GM12878 (cell line): Measurements from ENCODE around the gene EHD4. TPM values are rescaled to one million over a fixed set of nuclear protein-coding genes. Genes with fewer than 3 reads are reported as not detected.

Experiments
- CREM ChIP-seq: IDR thresholded peaks from 2 replicates; pipeline ENCODE4 v1.6.1; 2014; ENCODE audit warnings: antibody characterized with exemption, low read depth
- EZH2 ChIP-seq: IDR thresholded peaks from 2 replicates; pipeline ENCODE4 v1.6.1; 2012; ENCODE audit warnings: low read depth, mild to moderate bottlenecking, control low read depth, inconsistent platforms, low read length, borderline replicate concordance; ENCODE audit not compliant: control insufficient read depth
- HDAC2 ChIP-seq: fragments of 200-600 bp; sonication (generic); IDR thresholded peaks from 2 replicates; pipeline ENCODE4 v1.6.1; 2017
- KLF5 ChIP-seq: fragments of 450-650 bp; IDR thresholded peaks from 2 replicates; pipeline ENCODE4 v1.6.1; 2014; ENCODE audit warnings: mild to moderate bottlenecking; ENCODE audit not compliant: partially characterized antibody
- LARP7 ChIP-seq: fragments of 450-650 bp; IDR thresholded peaks from 2 replicates; pipeline ENCODE4 v1.6.1; 2017; ENCODE audit warnings: mild to moderate bottlenecking
- MYC ChIP-seq: IDR thresholded peaks from 2 replicates; pipeline ENCODE4 v1.6.1; 2011; ENCODE audit warnings: mild to moderate bottlenecking, low read length, moderate library complexity, inconsistent platforms; ENCODE audit not compliant: insufficient read depth, insufficient replicate concordance, insufficient read length, severe bottlenecking
- NFXL1 ChIP-seq: fragments of 450-650 bp; IDR thresholded peaks from 2 replicates; pipeline ENCODE4 v1.6.1; 2017; ENCODE audit warnings: antibody characterized with exemption, mild to moderate bottlenecking, borderline replicate concordance
- NR2F1 ChIP-seq: fragments of 450-650 bp; conservative IDR thresholded peaks from 2 replicates; pipeline ENCODE4 v1.6.1; 2017; ENCODE audit warnings: mild to moderate bottlenecking
- RUNX3 ChIP-seq: IDR thresholded peaks from 2 replicates; pipeline ENCODE4 v1.6.1; 2012; ENCODE audit warnings: low read length, inconsistent platforms
- SREBF1 ChIP-seq: IDR thresholded peaks from 2 replicates; pipeline ENCODE4 v1.6.1; 2012; ENCODE audit warnings: mild to moderate bottlenecking, low read length
- WRNIP1 ChIP-seq: IDR thresholded peaks from 2 replicates; pipeline ENCODE4 v1.6.1; 2011; ENCODE audit warnings: low read depth, low read length, improper control_type of control experiment, borderline replicate concordance
- YBX1 ChIP-seq: fragments of 450-650 bp; IDR thresholded peaks from 2 replicates; pipeline ENCODE4 v1.6.1; 2016; ENCODE audit warnings: antibody characterized with exemption
- YY1 ChIP-seq: IDR thresholded peaks from 2 replicates; pipeline ENCODE4 v1.6.1; 2011; ENCODE audit warnings: low read depth, mild to moderate bottlenecking, low read length
- ZNF207 ChIP-seq: fragments of 450-650 bp; IDR thresholded peaks from 2 replicates; pipeline ENCODE4 v1.6.1; 2014; ENCODE audit warnings: antibody characterized with exemption, mild to moderate bottlenecking, borderline replicate concordance
- polyA plus RNA-seq, 11 experiments: library from polyadenylated mRNA; depleted of rRNA in 4 of 11; unstranded in 6 of 11; stranded (reverse) in 5 of 11; fragments of >200 nt; fragmentation: Nextera tagmentation in 4 of 11; fragmentation: Illumina TruSeq in 1 of 11; extraction: Ambion mirVana in 4 of 11; extraction: Trizol in 1 of 11; gene quantifications; 1 replicate in 1 of 11; 2 replicates in 10 of 11; pipeline versions ENCODE4 v1.2.1 to v1.2.3, GENCODE V29; 2011 to 2016; ENCODE audit warnings: inconsistent platforms in 2 of 11, missing spikeins in 2 of 11, low read depth in 1 of 11
- total RNA-seq, 4 experiments: library from RNA; depleted of rRNA in 3 of 4; stranded (reverse); fragments of >200 nt in 3 of 4; fragmentation: Illumina TruSeq in 1 of 4; extraction: Trizol in 1 of 4; gene quantifications; 2 replicates each; pipeline versions ENCODE4 v1.2.1 to v1.2.3, GENCODE V29; 2013 to 2021
- TF ChIP-seq, protein P1 (sequence below): IDR thresholded peaks from 2 replicates; pipeline ENCODE4 v1.6.1; 2012; ENCODE audit warnings: improper control_type of control experiment, low read depth, low read length; ENCODE audit not compliant: insufficient replicate concordance
- TF ChIP-seq, protein P2 (sequence below): fragments of 450-650 bp; conservative IDR thresholded peaks from 2 replicates; pipeline ENCODE4 v1.6.1; 2017; ENCODE audit warnings: mild to moderate bottlenecking, moderate library complexity
- TF ChIP-seq, protein P3 (sequence below): fragments of 450-650 bp; IDR thresholded peaks from 2 replicates; pipeline ENCODE4 v1.6.1; 2017; ENCODE audit warnings: mild to moderate bottlenecking
- TF ChIP-seq, protein P4 (sequence below): fragments of 450-650 bp; formaldehyde crosslinking; IDR thresholded peaks from 2 replicates; pipeline ENCODE4 v1.4.0; 2022; ENCODE audit warnings: mild to moderate bottlenecking, moderate library complexity

EHD4 gene
- total and polyA plus RNA-seq, 10 of the 15 experiments (the other 5 are each of a cell fraction or from before 2014, with no cell fraction given) = 4.2 to 62.9 (median 44.7) TPM

DNA sequence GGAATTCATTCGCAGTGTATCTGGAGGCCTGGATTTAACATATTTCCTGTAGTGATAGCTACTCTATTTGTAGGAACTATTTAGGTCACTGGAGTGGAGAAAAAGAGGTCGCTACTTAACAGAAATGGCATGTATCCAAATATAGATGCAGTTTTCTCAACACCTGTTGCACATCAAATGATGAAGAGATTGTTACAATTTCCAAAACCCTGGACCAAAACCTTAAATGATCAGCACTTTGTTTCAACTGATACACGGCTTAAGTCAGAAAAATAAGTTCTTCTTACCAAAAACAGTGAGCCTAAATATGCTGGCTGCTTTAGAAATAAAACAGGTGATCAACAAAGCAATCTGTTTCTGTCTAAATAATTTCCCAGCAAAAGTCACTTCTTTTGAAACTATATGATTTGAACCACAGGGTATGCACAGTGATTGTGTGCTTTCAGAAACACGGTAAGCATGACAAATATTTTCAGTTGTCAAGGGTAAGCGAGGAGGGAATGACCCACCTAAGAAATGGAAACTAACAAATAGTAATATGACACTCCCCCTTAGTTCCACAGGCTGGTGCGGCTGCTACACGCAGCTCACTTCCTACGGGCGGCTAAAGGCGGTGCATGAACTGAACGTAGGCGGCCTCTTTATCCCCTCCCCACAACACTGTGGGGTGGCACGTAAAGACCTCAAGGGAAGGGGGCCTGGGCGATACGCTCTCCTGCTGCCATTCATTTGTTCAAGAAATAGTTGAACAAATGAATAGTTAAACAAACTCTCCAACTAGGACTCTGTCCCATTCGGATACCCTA lies 1.1 kb downstream of the EHD4 start (continued):
- TF ChIP-seq, protein P1, sequence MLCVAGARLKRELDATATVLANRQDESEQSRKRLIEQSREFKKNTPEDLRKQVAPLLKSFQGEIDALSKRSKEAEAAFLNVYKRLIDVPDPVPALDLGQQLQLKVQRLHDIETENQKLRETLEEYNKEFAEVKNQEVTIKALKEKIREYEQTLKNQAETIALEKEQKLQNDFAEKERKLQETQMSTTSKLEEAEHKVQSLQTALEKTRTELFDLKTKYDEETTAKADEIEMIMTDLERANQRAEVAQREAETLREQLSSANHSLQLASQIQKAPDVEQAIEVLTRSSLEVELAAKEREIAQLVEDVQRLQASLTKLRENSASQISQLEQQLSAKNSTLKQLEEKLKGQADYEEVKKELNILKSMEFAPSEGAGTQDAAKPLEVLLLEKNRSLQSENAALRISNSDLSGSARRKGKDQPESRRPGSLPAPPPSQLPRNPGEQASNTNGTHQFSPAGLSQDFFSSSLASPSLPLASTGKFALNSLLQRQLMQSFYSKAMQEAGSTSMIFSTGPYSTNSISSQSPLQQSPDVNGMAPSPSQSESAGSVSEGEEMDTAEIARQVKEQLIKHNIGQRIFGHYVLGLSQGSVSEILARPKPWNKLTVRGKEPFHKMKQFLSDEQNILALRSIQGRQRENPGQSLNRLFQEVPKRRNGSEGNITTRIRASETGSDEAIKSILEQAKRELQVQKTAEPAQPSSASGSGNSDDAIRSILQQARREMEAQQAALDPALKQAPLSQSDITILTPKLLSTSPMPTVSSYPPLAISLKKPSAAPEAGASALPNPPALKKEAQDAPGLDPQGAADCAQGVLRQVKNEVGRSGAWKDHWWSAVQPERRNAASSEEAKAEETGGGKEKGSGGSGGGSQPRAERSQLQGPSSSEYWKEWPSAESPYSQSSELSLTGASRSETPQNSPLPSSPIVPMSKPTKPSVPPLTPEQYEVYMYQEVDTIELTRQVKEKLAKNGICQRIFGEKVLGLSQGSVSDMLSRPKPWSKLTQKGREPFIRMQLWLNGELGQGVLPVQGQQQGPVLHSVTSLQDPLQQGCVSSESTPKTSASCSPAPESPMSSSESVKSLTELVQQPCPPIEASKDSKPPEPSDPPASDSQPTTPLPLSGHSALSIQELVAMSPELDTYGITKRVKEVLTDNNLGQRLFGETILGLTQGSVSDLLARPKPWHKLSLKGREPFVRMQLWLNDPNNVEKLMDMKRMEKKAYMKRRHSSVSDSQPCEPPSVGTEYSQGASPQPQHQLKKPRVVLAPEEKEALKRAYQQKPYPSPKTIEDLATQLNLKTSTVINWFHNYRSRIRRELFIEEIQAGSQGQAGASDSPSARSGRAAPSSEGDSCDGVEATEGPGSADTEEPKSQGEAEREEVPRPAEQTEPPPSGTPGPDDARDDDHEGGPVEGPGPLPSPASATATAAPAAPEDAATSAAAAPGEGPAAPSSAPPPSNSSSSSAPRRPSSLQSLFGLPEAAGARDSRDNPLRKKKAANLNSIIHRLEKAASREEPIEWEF = no peak
- TF ChIP-seq LARP7 (no peak), YY1 (peak; percentile 25; the same call in 1 of the 2 replicates), NFXL1 (no peak), YBX1 (no peak), NR2F1 (no peak), HDAC2 (no peak), MYC (no peak), SREBF1 (no peak), CREM (peak; percentile 59; the same call in 1 of the 2 replicates), RUNX3 (peak; percentile 66), KLF5 (no peak), ZNF207 (no peak), WRNIP1 (no peak), EZH2 (no peak)
- TF ChIP-seq, protein P2, sequence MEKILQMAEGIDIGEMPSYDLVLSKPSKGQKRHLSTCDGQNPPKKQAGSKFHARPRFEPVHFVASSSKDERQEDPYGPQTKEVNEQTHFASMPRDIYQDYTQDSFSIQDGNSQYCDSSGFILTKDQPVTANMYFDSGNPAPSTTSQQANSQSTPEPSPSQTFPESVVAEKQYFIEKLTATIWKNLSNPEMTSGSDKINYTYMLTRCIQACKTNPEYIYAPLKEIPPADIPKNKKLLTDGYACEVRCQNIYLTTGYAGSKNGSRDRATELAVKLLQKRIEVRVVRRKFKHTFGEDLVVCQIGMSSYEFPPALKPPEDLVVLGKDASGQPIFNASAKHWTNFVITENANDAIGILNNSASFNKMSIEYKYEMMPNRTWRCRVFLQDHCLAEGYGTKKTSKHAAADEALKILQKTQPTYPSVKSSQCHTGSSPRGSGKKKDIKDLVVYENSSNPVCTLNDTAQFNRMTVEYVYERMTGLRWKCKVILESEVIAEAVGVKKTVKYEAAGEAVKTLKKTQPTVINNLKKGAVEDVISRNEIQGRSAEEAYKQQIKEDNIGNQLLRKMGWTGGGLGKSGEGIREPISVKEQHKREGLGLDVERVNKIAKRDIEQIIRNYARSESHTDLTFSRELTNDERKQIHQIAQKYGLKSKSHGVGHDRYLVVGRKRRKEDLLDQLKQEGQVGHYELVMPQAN = no peak
- TF ChIP-seq, protein P3, sequence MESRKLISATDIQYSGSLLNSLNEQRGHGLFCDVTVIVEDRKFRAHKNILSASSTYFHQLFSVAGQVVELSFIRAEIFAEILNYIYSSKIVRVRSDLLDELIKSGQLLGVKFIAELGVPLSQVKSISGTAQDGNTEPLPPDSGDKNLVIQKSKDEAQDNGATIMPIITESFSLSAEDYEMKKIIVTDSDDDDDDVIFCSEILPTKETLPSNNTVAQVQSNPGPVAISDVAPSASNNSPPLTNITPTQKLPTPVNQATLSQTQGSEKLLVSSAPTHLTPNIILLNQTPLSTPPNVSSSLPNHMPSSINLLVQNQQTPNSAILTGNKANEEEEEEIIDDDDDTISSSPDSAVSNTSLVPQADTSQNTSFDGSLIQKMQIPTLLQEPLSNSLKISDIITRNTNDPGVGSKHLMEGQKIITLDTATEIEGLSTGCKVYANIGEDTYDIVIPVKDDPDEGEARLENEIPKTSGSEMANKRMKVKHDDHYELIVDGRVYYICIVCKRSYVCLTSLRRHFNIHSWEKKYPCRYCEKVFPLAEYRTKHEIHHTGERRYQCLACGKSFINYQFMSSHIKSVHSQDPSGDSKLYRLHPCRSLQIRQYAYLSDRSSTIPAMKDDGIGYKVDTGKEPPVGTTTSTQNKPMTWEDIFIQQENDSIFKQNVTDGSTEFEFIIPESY = no peak
- TF ChIP-seq, protein P4, sequence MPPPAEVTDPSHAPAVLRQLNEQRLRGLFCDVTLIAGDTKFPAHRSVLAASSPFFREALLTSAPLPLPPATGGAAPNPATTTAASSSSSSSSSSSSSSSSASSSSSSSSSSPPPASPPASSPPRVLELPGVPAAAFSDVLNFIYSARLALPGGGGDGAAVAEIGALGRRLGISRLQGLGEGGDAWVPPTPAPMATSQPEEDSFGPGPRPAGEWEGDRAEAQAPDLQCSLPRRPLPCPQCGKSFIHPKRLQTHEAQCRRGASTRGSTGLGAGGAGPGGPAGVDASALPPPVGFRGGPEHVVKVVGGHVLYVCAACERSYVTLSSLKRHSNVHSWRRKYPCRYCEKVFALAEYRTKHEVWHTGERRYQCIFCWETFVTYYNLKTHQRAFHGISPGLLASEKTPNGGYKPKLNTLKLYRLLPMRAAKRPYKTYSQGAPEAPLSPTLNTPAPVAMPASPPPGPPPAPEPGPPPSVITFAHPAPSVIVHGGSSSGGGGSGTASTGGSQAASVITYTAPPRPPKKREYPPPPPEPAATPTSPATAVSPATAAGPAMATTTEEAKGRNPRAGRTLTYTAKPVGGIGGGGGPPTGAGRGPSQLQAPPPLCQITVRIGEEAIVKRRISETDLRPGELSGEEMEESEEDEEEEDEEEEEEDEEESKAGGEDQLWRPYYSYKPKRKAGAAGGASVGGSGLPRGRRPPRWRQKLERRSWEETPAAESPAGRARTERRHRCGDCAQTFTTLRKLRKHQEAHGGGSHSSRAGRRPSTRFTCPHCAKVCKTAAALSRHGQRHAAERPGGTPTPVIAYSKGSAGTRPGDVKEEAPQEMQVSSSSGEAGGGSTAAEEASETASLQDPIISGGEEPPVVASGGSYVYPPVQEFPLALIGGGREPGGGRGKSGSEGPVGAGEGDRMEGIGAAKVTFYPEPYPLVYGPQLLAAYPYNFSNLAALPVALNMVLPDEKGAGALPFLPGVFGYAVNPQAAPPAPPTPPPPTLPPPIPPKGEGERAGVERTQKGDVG (CRISPR knock-in tag) = peak; percentile 73; the same call in 1 of the 2 replicates
